NCI-H524 (cell line): Measurements from ENCODE around the gene RCOR3.
"Not testable (repeated sequence)": the region's sequence is repeated elsewhere in the genome, so short reads cannot be mapped to it uniquely, and the experiment has no call there.

Experiments used
- DNase-seq, 2 experiments: peaks; one replicate each; lab custom pipeline; 2025; lab: John Stamatoyannopoulos, UW

The RCOR3 gene

DNA sequence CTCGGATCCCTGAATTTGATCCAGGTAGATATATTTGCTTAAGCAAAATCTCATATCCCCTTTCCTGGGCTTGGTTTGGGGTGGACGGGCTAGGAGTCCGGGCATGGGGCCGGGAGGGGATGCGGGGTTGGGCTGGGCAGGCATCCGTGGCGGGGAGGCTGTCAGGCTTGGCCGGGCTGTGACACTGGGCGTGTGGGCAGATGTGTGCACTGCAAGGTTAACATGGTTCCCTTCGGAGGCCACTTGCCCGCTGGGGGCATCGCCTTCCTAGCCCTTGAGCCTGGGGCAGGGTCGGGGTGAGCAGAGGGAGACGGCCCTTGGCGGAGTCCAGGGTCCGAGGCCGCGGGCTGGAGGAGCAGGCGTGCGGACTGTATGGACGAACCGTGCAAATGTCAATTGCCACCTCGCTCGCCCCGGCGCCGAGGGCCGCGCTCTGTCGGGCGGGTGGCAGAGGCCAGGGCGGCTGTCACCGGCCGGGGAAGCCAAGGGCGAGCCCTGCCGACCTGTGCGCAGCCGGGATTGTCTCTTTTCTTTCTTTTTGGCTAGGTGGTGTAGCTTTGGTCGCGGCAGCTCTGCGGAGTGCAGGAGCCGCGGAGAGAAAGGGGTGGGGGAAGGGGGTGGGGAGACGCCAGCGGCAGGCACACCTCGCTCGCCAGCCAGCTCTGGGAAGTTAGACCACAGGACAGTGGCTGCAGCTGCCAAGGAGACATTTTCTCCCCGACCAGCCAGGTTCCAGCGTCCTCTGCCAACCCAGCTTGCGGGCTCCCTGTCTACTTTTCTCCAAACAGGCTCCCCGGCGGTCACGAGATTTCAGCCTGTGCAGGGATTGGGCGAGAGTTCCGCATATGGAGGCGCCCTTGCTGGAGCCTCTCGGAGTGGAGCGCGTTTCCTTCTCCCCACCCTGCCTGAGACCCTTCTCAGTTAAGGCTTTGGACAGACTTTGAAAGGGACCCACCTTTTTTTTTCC lies 1.3 kb downstream of the RCOR3 start:
- DNase-seq = peak; percentile 68 to 73

DNA sequence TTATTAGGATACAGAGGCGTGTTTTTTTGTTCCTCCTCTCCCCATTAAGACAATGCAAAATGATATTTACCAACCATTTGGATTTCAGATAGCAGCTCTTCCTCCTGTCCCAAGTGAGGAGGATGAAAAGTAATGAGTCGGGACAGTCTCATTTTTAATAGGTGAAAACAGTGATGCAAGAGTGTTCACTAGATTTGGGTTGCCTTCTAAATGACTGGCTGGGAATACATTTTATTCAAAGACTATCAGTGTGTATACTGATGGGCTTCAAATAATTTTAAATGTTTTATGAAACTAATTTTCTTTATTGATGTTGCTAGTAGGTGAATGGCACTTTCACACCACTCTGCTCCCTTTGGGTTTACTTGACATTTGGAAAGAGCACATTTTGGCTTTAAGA lies 2.1 kb downstream of the RCOR3 start:
- no peak for DNase-seq

DNA sequence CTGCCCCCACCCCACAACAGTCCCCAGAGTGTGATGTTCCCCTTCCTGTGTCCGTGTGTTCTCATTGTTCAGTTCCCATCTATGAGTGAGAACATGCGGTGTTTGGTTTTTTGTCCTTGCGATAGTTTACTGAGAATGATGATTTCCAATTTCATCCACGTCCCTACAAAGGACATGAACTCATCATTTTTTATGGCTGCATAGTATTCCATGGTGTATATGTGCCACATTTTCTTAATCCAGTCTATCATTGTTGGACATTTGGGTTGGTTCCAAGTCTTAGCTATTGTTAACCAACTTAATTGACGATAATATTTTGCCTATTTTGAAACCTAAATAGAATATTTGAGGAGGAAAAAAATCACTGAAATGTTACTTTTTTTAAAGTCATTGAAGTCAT lies 3.9 kb downstream of the RCOR3 start:
- not testable (repeated sequence) for DNase-seq

DNA sequence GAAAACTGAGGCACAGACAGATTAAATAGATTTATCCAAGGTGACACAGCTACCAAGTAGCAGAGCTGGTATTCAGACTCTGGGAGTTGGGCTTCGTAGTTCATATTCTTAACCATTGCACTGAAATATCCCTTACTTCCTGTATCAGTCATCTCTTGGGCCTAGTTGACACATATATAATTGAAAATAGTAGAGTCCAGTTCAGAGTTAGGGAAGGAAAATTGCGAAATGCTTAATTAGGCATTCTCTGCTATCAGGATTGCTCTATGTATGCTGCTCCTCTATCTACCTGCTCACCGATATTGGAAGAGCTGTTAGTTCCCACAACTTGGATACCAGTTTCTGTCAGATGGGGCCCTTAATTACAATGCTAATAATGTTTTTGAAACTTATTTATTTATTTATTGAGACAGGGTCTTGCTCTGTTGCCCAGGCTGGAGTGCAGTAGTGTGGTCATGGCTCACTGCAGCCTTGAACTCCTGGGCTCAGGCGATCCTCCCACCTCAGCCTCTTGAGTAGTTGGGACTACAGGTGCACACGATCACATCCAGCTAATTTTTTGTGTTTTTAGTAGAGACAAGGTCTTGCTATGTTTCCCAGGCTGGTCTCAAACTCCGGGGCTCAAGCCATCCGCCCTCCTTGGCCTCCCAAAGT lies 8.2 kb downstream of the RCOR3 start:
- DNase-seq = no peak

DNA sequence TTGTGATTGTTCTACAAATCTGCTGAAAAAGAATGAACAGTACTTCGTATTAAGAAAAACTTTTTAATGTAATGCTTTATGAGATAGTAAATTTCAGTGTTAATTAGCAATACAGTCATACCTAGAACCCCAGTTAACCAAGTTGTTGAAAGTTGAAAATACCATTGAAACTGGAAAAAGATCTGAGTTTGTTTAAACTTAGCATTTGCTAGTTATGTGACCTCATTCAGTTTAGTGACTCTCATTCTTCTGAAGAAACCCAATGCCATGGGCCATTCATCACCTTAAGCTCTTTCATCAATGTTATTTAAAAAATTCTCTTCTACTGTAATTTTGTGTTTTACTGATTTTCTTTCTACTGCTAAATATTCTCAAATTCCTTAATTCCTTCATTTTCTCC lies 20.2 kb downstream of the RCOR3 start:
- DNase-seq = no peak

DNA sequence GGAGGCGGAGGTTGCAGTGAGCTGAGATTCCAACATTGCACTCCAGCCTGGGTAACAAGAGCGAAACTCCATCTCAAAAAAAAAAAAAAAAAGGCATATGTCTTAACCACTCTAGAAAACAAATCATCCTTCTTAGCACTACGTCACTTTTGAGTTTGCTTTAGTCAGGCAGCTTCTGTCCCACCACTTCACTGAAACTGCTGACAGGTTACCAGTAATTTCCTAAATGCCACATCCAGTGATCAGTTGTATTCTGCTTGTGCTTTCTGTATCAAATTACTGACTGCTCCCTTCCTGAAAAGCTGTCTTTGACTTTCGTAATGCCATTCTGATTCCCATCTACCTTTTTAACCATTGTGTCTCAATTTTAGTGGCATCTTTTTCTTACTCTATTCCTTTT lies 21.7 kb downstream of the RCOR3 start:
- no peak for DNase-seq

DNA sequence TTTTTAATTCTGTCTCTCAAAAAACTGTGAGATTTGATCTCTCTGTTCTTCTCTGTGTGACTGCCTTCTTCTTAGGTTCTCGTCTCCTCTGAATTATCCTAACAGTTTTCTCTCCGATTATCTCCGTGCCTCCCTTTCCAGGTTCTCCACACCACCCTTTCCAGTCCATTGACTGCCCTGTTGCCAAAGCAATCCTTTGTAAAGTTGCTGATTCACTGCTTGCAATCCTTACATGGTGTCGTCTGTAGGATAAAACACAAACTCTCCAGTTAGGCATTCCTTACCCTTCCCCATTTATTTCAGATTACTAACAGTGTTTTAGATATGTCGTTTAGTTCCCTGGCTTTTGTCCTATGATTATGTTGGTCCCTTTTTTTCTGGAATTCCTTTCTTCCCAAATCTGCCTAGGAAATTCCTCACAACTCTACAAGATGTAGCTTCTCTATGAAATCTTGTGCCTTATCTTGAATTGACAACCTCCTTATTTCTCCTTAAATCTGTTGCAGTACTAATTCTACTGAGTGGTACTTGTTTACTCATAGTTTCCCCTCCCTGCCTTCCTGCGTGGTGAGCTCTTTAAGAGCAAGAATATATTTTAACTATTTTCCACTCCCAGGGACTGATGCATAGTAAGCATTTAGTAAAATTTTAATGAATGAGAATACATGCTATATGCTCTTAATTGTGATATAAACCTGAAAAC lies 22.3 kb downstream of the RCOR3 start:
- DNase-seq = no peak

DNA sequence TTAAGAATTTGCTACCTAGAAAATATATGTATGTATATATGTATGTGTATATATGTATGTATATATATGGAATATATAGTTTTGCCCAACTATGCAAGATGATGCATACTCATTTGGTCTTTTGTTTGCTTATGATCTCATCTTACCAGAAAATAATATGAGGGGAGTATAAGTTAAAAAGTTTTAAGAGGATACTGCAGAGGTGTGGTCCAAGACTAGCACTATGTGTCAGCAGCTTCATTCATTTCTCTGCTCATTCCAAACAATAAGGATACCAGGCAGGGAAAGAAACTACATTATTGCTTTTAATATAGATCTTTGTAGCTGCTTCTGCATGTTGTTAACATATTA lies 22.8 kb downstream of the RCOR3 start:
- DNase-seq = no peak

DNA sequence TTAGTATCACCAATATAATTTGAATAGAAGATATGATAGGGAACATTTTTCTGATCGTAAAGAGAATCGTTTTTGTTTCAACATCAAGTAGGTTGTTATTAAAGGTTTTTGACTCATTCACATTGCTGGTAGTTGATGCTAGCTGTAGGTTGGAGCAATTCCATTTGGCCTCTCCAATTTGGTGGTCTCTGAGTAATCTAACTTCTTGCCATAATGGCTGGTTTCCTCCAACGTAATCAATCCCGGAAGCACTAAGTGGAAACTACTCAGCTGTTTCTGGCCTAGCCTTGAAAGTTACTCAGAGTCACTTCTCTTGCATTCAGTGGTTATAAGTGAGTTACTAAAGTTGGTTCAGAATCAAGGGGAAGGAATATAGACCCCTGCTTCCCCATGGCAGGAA lies 26.0 kb downstream of the RCOR3 start:
- DNase-seq = no peak

DNA sequence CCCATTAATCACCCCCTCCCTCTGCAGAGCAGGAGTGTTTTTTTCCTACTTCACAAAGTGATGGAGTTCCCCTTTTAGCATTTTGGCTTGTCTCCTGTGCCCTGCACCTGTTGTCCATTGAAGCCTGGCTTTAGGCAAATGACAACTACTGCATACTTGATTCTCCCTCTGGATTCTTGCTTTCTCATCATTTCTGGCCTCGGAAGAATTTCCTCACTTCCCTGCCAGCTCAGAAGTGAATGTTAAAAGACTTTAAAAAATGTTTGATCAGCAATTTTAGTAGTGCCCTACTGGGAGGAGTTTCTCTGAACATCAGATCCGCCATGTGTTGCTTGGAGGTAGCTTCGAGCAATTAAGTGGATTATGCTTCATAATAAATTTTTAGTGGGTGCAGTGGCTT lies 28.1 kb downstream of the RCOR3 start:
- peak in 1 of 2 experiments; percentile 48 for DNase-seq

DNA sequence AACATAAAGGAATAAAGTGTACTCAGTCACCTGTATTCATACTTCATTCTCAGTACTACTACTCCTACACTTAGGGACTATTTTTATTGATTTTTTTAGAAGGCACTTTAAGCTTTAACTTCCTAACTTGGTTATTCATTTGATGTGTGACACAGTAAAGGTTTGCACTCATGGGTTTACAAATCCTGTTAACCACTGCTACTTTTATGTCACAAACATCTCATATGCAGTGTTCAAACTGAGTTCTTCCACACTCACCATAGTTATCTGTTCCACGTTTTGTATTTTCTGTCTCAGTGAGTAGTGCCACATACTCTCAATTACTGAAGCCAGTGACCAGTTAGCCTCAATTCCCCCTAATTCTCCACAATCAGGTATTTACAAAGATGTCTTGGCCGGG lies 33.2 kb downstream of the RCOR3 start:
- no peak for DNase-seq

DNA sequence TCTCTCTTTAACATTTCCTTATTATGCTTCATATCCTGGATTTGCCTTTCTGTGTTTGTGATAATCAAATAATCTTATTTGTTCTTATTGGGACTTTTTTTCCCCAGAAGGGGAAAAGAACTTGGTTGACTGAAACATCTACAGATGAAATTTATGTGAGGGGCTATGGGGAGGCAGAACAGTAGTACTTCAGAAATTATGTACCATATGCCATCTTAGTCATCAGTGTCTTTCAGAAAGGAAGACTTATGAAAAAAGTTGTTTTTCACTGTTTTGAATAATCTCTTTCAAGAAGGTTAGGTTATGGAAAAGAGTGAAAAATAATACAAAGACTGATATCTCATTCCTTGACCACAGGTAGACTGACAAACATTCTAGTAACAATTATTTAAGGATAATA lies 37.2 kb downstream of the RCOR3 start:
- DNase-seq = no peak

DNA sequence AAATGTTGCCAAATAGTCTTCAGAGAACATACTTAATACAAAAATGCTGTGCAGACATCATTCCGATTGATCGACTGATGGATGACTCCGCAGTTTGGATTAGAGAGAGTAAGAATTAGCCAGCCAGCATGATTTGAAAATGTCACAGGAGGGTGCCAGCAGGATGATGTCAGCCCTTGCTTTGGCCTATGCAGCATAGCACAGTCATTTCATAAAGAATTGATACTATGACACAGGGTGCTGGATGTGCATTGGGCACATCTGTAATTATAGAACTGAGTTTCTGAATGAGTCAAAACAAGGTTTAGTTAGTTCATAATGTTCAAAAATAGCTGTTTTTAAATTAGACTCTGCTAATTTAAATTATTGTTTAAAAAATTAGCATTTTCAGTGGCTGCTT lies 45.9 kb downstream of the RCOR3 start:
- no peak for DNase-seq

DNA sequence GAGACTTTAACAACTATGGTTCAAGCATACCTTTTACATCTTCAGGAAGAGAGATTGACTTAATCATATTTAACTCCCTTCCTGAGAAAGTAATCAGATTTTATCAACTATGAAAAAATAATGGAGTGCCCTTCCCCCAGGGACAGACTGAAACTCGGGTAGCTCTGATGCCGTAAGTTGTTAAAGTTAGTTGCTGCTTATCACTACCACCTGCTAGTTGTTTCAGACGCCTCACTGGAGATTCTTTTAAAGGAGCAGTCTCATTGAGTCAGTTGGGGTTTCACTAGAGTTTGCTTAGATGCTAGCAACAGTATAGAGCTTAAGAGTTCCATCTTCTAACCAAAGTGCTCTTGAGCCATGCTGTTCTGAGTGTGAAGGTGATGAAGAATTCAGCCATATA lies 50.5 kb downstream of the RCOR3 start:
- DNase-seq = no peak

DNA sequence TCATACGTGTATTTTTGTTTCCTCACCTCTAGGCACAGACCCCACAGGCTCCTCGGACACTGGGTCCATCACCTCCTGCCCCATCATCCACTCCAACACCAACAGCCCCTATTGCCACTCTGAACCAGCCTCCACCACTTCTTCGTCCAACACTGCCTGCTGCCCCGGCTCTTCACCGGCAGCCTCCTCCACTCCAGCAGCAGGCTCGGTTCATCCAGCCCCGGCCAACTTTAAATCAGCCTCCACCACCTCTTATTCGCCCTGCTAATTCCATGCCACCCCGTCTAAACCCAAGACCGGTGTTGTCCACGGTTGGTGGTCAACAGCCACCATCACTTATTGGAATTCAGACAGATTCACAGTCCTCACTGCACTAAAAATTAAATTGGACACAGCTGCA lies 54.2 kb downstream of the RCOR3 start:
- no peak for DNase-seq

DNA sequence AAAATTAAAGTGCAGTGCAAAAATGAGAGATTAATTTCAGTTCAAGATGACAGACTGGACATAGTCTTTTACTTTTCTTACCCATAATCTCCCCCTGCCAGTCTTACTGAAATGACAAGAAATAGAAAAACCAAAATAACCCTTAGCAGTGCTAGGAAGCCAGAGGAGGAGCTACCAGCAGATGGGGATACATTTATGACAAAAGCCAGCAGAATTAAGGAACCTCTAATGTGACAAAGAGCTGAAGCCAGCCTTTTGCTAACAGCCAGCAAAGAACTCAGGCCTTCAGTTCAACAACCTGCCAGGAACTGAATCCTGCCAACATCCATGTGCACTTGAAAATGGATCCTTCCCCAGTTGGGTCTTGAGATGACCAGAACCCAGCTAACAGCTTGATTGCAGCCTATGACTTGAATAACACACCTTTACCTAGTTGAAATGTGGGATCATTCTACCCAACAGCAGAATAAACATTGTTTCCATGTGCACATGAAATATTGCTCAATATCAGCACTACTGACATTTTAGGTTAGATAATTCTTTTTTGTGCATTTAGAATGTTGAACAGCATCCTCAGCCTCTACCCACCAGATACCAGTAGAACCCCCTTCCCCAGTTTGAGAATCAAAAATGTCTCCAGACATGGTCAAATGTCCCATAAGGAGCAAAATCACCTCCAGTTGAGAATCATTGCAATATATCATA lies 59.6 kb downstream of the RCOR3 start:
- DNase-seq = no peak

DNA sequence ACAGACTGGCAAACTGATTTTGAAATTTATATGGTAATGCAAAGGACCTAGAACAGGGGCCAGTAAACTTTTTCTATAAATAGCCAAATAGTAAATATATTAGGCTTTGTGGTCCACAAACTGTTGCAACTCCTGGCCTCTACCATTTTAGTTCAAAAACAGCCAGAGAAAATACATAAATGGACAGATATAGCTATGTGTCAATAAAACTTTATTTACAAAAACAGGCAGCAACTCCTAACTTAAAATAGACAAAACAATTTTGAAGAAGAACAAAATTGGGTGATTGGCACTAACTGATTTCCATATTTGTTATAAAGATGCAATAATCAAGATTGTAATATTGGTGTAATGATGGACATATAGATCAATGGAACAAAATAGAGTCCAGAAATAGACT lies 60.7 kb downstream of the RCOR3 start:
- no peak for DNase-seq

DNA sequence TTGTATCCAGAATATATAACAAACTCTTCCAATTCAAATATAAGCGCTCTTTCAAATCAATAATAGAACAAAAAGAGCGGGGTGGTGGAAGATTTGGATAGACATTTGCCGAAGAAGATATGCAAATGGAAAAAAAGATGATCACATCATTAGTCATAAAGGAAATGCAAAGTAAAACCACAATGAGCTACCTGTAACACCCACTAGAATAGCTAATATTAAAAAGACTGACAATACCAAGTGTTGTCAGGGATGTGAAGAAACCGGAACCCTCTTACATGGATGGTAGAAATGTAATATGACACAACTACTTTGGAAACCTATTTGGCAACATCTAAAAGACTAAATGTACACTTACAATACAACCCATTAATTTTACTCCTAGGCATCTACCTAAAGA lies 61.8 kb downstream of the RCOR3 start:
- DNase-seq = no peak

DNA sequence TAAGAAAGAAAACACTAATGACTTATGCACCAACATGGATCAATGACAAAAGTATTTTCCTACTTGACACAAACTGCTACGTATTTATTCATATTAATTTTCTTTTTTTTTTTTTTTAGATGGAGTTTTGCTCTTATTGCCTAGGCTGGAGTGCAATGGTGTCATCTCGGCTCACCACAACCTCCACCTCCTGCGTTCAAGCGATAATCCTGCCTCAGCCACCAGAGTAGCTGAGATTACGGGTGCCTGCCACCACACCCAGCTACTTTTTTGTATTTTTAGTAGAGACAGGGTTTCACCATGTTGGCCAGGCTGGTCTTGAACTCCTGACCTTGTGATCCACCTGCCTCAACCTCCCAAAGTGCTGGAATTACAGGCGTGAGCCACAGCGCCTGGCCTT lies 62.5 kb downstream of the RCOR3 start:
- not testable (repeated sequence) for DNase-seq

DNA sequence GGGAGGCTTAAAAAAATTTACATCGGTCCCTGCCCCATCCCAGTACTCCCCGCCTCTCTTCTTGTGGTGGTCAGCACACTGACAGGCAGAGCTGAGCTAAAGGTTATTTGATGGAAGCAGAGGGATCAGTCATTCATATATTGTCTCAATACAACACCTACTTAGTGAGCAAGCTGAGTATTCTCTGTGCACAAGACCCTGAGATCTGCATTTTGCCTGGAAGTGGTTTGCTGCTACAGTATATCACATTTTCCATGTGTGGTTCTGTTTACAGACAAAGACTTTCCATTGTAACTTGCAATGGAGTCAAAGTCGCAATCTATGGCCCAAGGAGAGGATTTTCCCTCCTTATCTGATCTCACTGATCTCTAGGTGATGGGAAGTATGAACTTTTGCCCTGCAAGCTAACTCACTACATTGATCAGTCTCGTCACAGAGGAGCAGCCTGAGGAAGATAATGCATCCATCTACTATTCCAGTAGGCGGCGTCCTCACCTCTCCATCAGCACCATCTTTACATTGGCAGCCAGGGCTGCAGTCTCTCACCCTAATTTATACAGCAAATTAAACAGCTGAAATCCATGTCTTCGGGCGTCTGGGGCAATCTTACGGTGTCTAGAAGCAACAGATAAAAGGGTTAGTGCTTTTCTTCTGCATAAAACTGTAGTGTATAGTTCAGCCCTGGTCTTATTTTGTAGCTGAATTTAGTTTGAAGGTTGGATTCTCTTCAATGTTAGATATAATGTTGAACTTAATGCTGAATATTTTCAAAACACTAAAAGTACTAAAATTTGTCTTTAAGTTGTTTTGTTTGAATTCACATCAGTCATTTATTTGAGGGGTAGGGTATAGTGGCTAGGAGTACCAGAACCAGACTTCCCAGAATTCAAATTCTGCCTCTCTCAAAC lies 64.2 kb downstream of the RCOR3 start:
- peak; percentile 14 to 61 for DNase-seq
